Right forelimb (tissue), 1 donor: ENCODE results near the gene DHX58.

ENCODE experiments used
- DNase-seq: peaks from one replicate; pipeline ENCODE4 v3.0.0-alpha.2; 2018

Gene DHX58

GRCh38 chr17:42081516-42082129, 30.9 kb downstream of the DHX58 start:
- DNase-seq, result no peak

DNA sequence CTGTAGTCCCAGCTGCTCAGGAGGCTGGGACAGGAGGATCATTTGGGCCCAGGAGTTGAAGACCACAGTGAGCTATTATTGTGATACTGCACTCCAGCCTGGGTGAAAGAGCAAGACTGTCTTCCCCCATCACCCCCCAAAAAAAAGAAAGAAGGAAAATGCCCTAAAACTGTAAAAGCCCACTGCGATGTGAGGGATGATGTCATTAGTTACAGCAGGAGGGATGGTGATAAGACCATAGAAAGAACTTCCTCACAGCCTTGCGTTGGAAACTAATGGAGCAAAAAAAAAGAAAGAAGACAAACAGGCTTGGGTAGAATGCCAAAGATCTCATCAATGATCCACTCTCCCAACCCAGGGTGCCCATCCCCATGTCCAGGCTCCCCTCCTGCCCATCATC, 33.0 kb downstream of the DHX58 start:
- DNase-seq, result no peak

- no peak for DNase-seq
Measured at GRCh38 chr17:42078396-42079043, 34.0 kb downstream of the DHX58 start.

DNA sequence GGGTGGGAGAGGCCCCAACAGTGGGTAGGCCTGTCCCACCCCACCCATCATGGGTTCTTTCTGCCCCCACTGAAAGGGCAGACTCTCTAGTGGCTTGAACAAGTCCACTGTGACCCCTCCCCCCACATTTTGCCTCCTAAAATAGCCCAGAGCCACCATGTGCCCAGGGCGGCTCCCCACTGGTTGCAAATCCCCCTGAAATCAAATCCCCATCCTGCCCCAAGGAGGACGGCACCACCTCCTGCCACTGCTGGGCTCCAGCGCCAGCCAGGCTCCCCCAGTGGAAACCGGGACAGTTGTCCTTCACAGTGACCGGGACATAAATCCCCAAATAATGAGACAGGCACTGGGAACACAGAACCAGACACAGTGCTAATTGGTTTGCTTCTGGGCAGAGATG, 34.8 kb downstream of the DHX58 start:
- DNase-seq, result no peak

DNA sequence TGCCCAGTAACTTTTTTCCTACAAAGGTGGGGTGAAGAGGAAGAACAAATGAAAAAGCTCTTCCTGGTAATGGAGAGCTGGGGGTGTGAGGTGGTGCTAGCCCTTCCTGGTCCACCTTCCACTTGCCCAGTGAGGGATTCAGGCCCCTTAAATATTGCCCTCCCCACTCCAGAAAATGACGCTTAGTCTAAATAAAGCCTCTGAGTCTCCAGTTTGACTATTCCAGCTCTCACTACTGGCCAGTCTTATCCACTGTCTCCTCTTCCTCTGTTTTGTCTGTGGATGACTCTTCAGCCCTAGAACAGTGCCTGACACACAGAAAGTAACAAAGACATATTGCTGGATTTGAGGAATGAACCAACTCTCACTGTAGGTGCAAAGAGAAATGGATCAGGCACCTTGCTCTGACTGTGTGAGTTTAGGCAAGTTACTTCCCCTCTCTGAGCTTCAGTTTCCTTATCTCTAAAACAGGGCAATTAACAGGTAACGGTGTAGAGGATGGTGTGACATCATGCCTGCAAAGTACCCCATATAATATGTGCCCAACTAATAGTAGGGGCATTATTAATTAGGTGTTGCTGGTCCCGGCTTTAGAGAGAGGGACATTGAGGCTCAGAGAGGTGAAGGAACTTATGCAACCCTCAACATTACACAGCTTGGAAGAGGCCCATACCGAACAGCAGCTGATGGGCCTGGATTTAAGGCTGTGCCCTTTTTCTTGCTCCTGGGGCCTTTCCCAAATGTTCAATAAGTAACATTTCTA, 35.5 kb downstream of the DHX58 start:
- no peak for DNase-seq

- no peak for DNase-seq
Measured at GRCh38 chr17:42075789-42076188, 36.7 kb downstream of the DHX58 start.

DNA sequence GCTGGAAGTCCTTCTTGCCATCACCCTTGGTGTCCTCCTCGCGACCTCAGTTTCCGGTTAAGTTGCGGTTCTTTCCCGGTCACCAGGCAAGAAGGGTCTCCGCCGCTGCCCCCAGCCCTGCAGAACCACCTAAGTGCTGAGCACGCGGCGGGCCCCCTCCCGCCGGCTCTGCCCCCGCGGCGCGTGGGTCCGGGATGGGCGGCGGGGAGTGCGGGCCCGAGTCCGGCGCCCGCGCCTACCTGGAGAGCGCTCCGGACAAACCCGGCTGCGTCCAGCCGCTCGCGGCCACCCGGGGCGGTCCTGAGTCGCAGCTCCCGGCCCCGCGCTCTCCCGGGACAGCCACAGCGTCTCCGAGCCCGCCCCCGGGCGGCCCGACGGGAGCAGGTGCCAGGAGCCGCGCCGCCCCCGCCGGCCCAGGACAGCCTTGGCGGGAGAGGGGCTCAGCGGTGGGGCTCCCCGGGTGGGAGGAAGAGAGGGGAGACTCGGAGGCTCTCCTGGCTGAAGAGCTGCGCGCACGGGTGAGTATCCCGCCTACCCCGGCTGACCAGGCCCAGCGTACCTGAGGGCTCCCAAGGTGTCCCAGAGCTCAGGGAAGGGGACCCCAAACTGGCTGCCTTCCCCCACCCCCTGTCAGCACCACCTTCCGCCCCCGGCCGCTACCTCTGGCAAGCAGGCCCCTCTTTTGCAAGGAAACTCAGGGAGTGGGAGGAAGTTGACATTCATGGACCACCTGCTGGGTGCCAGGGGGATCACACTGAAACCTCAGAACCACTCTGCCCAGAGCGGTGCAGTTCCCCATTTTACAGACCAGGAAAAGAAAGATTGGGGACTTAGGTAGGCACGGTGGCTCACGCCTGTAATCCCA, 40.0 kb downstream of the DHX58 start:
- no peak for DNase-seq

GRCh38 chr17:42071810-42072209, 40.7 kb downstream of the DHX58 start:
- no peak for DNase-seq

- no peak for DNase-seq
Measured at GRCh38 chr17:42068979-42069378, 43.5 kb downstream of the DHX58 start.

DNA sequence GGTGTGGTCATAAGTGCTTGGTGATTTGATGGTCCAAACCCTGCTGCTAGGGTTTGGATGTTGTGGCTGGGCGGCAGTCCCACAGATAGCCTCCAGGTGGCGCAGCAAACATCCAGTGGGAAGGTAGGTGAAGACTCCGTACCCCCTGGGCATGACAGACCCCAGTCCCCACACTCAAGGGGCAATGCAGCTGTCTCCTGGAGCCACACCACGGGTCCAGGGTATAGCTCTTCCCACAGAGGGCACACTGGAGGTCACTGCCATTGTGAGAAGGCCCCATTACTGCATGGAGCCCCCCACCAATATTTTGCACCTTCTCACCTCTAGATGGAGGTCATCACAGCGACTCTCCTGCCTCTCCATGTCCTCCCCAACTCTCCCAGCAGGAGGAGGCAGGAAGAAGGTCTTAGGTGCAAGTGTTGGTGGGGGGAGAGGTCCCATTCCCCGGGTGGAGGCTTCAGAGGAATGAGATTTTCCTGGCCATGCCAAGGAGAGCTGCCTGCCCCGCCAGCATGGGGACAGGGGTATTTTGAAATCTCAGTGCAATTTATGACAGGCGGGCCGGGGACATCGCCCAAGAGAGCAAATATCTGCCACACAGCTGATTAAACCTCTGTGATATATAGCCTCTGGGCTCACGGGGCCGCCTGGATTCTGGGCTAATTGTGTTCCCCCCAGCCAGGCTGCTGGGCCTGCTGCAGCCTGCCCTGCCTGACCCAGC, 45.0 kb downstream of the DHX58 start:
- peak; percentile 76 for DNase-seq

- DNase-seq, result no peak
Measured at GRCh38 chr17:42065201-42065600, 47.3 kb downstream of the DHX58 start.

DNA sequence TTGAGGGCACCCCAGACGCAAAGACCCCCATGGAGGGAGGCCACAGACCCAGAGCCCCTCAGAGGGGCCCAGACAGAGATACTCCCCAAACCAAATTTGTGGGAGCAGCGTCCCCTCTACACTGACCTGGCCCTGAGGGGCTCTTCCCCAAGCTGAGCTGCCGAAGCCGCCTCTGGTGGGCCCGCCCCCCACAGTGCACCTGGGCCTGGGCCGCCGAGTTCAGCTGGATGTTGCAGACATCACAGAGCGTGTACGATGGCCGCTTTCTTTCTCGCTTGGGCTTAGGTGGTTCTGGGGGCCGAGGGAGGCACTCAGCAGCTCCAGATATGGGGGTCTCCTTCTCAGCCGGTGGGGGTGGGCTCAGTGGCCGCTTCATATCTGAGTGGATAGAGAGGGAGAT, 49.8 kb downstream of the DHX58 start:
- no peak for DNase-seq

- DNase-seq, result no peak
Measured at GRCh38 chr17:42061646-42062487, 50.6 kb downstream of the DHX58 start.

GRCh38 chr17:42060231-42060630, 52.3 kb downstream of the DHX58 start:
- DNase-seq, result no peak

DNA sequence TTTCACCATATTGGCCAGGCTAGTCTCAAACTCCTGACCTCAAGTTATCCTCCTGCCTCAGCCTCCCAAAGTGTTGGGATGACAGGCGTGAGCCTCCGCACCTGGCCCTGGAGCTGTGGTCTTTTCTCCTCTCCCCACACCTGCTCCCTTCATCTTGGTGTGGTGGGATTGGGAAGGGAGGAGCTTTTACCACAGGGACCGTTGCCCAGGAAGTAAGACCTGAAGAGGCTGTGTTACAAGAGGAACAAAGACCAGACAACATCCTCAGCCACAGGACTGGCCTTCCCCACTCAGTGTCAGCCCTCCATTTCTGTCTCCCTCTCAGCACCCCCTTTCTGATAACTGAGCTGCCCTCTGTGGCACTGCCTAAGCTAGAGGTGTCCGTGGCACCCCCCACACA, 52.7 kb downstream of the DHX58 start:
- no peak for DNase-seq

DNA sequence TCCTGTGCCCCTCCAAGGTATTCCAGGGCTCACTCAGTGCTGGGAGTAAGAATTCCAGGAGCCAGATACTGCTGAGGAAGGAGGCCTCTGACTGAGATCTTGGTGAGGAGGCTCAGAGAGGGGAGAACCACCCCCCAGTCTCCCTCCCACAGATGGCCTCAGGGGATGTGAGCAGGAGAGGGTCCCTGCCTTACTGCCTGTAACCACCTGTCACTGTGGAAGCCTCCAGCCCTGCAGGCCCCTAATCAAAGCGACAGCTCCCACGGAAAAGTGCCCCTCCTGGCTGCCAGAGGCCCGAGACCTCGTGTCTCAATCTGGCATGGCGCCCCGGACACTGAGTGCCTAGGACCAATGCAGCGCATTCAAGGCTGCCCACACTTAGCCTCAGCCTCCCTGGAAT, 54.5 kb downstream of the DHX58 start:
- DNase-seq, result no peak

- no peak for DNase-seq
Measured at GRCh38 chr17:42056635-42057034, 55.9 kb downstream of the DHX58 start.

- no peak for DNase-seq
Measured at GRCh38 chr17:42055496-42055895, 57.0 kb downstream of the DHX58 start.

GRCh38 chr17:42055027-42055426, 57.5 kb downstream of the DHX58 start:
- DNase-seq, result no peak

GRCh38 chr17:42053731-42054500, 58.6 kb downstream of the DHX58 start:
- no peak for DNase-seq

GRCh38 chr17:42052346-42052877, 60.1 kb downstream of the DHX58 start:
- DNase-seq, result no peak
